ENCODE data around the gene CDC6.

- TF ChIP-seq CTCF (IDR thresholded peaks at IDR 0.05; ENCODE audit: control extremely low read depth in 1 of 3, insufficient read depth in 1 of 3, low read depth in 1 of 3, low read length in 3 of 3): no peak
- no peak for TF ChIP-seq POLR2AphosphoS5 (IDR thresholded peaks at IDR 0.05; ENCODE audit: low read depth, low read length)
- TF ChIP-seq JUN (IDR thresholded peaks at IDR 0.05; ENCODE audit: low read depth, low read length): no peak
- TF ChIP-seq CEBPB (IDR thresholded peaks at IDR 0.05; ENCODE audit: low read depth, low read length): no peak
- TF ChIP-seq BRCA1 (IDR thresholded peaks at IDR 0.05; ENCODE audit: low read depth, low read length): no peak
- no peak for TF ChIP-seq SP4 (IDR thresholded peaks at IDR 0.05; ENCODE audit: low read length)
- TF ChIP-seq POLR2A (IDR thresholded peaks at IDR 0.05; ENCODE audit: control extremely low read depth in 1 of 2, low read depth in 2 of 2, low read length in 2 of 2): no peak
- TF ChIP-seq EP300 (IDR thresholded peaks at IDR 0.05; ENCODE audit: borderline replicate concordance in 1 of 2, low read depth in 2 of 2, low read length in 2 of 2): no peak
- TF ChIP-seq CHD1 (IDR thresholded peaks at IDR 0.05; ENCODE audit: low read depth, low read length): no peak
- TF ChIP-seq RAD21 (IDR thresholded peaks at IDR 0.05 in 1 of 2, conservative IDR thresholded peaks at IDR 0.05 in 1 of 2; ENCODE audit: low read depth in 2 of 2, low read length in 2 of 2): no peak
- TF ChIP-seq CHD2 (IDR thresholded peaks at IDR 0.05; ENCODE audit: low read length): no peak
- no peak for TF ChIP-seq SP1 (IDR thresholded peaks at IDR 0.05; ENCODE audit: low read depth, low read length)
- no peak for TF ChIP-seq CREB1 (IDR thresholded peaks at IDR 0.05)
Measured at GRCh38 chr17:40248507-40248906, 39.2 kb upstream of the CDC6 start.
